HEK293 (cell line): Measurements from ENCODE around the gene PPA1.

Experiments
- SETDB1 ChIP-seq: IDR thresholded peaks from one replicate; pipeline ENCODE4 v1.6.1; 2017; ENCODE audit warnings: mild to moderate bottlenecking, low read length, moderate library complexity, mixed read lengths; ENCODE audit not compliant: insufficient read length
- ZNF350 ChIP-seq: fragments of 450-650 bp; formaldehyde crosslinking; IDR thresholded peaks from 2 replicates; pipeline ENCODE4 v1.5.0; 2017; ENCODE audit warnings: missing biosample characterization, mild to moderate bottlenecking, missing genetic modification characterization
- ZNF626 ChIP-seq: fragments of 450-650 bp; sonication (Bioruptor Pico); formaldehyde crosslinking; IDR thresholded peaks from 2 replicates; pipeline ENCODE4 v1.5.1; 2018; ENCODE audit warnings: missing biosample characterization, missing genetic modification characterization, inconsistent platforms
- TF ChIP-seq, protein P1 (sequence below): fragments of 450-650 bp; formaldehyde crosslinking; IDR thresholded peaks from 2 replicates; pipeline ENCODE4 v1.5.1; 2016; ENCODE audit warnings: missing biosample characterization, missing genetic modification characterization
- TF ChIP-seq, protein P2 (sequence below): fragments of 450-650 bp; IDR thresholded peaks from 2 replicates; pipeline ENCODE4 v1.5.1; 2018; ENCODE audit warnings: missing biosample characterization, mild to moderate bottlenecking, missing genetic modification characterization
- TF ChIP-seq, protein P3 (sequence below): fragments of 450-650 bp; formaldehyde crosslinking; IDR thresholded peaks from 2 replicates; pipeline ENCODE4 v1.5.1; 2016; ENCODE audit warnings: missing biosample characterization, missing genetic modification characterization
- TF ChIP-seq, protein P4 (sequence below): fragments of 450-650 bp; formaldehyde crosslinking; conservative IDR thresholded peaks from 2 replicates; pipeline ENCODE4 v1.5.1; 2016; ENCODE audit warnings: low read depth, missing biosample characterization, missing genetic modification characterization

DNA sequence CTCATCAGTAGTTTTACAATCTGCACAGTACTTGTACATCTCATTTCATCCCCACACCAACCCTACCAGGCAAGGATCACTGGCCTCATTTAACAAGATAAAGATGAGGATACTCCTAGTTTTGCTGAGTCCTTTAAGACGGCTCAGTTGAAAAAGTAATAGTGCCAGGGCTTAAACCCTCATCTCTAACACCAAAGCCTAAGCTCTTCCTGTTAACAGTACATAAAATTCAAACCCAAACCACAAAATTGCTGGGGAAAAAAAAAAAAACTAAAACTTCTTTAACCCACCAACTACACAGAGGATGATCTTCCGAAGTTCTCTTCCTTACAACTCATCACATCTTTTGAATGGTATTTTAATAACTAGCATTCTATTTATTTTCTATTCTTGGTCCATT is 64.2 kb downstream of the PPA1 start:
- no peak for TF ChIP-seq SETDB1
- TF ChIP-seq, protein P1, sequence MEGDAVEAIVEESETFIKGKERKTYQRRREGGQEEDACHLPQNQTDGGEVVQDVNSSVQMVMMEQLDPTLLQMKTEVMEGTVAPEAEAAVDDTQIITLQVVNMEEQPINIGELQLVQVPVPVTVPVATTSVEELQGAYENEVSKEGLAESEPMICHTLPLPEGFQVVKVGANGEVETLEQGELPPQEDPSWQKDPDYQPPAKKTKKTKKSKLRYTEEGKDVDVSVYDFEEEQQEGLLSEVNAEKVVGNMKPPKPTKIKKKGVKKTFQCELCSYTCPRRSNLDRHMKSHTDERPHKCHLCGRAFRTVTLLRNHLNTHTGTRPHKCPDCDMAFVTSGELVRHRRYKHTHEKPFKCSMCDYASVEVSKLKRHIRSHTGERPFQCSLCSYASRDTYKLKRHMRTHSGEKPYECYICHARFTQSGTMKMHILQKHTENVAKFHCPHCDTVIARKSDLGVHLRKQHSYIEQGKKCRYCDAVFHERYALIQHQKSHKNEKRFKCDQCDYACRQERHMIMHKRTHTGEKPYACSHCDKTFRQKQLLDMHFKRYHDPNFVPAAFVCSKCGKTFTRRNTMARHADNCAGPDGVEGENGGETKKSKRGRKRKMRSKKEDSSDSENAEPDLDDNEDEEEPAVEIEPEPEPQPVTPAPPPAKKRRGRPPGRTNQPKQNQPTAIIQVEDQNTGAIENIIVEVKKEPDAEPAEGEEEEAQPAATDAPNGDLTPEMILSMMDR (tag by site-specific recombination): no peak
- TF ChIP-seq ZNF626 (tag by site-specific recombination): no peak
- TF ChIP-seq, protein P2, sequence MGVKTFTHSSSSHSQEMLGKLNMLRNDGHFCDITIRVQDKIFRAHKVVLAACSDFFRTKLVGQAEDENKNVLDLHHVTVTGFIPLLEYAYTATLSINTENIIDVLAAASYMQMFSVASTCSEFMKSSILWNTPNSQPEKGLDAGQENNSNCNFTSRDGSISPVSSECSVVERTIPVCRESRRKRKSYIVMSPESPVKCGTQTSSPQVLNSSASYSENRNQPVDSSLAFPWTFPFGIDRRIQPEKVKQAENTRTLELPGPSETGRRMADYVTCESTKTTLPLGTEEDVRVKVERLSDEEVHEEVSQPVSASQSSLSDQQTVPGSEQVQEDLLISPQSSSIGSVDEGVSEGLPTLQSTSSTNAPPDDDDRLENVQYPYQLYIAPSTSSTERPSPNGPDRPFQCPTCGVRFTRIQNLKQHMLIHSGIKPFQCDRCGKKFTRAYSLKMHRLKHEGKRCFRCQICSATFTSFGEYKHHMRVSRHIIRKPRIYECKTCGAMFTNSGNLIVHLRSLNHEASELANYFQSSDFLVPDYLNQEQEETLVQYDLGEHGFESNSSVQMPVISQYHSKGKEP: no peak
- no peak for TF ChIP-seq ZNF350 (tag by site-specific recombination)
- TF ChIP-seq, protein P3, sequence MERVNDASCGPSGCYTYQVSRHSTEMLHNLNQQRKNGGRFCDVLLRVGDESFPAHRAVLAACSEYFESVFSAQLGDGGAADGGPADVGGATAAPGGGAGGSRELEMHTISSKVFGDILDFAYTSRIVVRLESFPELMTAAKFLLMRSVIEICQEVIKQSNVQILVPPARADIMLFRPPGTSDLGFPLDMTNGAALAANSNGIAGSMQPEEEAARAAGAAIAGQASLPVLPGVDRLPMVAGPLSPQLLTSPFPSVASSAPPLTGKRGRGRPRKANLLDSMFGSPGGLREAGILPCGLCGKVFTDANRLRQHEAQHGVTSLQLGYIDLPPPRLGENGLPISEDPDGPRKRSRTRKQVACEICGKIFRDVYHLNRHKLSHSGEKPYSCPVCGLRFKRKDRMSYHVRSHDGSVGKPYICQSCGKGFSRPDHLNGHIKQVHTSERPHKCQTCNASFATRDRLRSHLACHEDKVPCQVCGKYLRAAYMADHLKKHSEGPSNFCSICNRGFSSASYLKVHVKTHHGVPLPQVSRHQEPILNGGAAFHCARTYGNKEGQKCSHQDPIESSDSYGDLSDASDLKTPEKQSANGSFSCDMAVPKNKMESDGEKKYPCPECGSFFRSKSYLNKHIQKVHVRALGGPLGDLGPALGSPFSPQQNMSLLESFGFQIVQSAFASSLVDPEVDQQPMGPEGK (tag by site-specific recombination): no peak
- TF ChIP-seq, protein P4, sequence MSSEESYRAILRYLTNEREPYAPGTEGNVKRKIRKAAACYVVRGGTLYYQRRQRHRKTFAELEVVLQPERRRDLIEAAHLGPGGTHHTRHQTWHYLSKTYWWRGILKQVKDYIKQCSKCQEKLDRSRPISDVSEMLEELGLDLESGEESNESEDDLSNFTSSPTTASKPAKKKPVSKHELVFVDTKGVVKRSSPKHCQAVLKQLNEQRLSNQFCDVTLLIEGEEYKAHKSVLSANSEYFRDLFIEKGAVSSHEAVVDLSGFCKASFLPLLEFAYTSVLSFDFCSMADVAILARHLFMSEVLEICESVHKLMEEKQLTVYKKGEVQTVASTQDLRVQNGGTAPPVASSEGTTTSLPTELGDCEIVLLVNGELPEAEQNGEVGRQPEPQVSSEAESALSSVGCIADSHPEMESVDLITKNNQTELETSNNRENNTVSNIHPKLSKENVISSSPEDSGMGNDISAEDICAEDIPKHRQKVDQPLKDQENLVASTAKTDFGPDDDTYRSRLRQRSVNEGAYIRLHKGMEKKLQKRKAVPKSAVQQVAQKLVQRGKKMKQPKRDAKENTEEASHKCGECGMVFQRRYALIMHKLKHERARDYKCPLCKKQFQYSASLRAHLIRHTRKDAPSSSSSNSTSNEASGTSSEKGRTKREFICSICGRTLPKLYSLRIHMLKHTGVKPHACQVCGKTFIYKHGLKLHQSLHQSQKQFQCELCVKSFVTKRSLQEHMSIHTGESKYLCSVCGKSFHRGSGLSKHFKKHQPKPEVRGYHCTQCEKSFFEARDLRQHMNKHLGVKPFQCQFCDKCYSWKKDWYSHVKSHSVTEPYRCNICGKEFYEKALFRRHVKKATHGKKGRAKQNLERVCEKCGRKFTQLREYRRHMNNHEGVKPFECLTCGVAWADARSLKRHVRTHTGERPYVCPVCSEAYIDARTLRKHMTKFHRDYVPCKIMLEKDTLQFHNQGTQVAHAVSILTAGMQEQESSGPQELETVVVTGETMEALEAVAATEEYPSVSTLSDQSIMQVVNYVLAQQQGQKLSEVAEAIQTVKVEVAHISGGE (tag by site-specific recombination): no peak
